GM19324 (cell line): Measurements from ENCODE around the gene RAP1B.
A peak's percentile ranks its signal among the peaks of the same experiment; 100 is the strongest.

Experiments used
- ATAC-seq: cut with Tn5 transposase; IDR thresholded peaks from one replicate; pipeline ENCODE4 v1.9.1; 2021; ENCODE audit warnings: mild to moderate bottlenecking, moderate library complexity; ENCODE audit not compliant: unreplicated experiment, low FRiP score

RAP1B gene

GRCh38 chr12:68610370-68611093 lies at the start of gene RAP1B:
Gene RAP1B, plus strand, starts transcription at chr12:68610899. Its CDS starts 37,826 bp downstream, at chr12:68648725.
- ATAC-seq = peak; percentile 90

- no peak for ATAC-seq
Observed at GRCh38 chr12:68561830-68562229, 48.9 kb upstream of the RAP1B start.

DNA sequence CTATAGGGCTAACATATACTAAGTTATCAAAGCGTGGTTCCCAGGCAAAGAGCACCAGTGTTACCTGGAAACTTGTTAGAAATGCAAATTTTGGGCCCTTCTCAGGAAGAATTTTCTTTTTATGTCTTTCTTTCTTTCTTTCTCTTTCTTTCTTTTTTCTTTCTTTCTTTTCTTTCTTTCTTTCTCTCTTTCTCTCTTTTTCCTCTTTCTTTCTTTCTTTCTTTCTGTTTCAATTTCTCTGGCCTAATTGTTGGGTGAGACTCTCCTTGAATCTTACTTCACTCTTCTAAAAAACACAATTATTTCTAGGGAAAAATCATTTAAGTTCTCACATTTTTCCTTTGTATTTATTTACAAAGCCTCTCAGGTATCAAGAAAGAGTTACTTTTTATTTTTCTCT lies 46.5 kb upstream of the RAP1B start:
- ATAC-seq = no peak

- no peak for ATAC-seq
Observed at GRCh38 chr12:68565391-68565903, 45.3 kb upstream of the RAP1B start.

DNA sequence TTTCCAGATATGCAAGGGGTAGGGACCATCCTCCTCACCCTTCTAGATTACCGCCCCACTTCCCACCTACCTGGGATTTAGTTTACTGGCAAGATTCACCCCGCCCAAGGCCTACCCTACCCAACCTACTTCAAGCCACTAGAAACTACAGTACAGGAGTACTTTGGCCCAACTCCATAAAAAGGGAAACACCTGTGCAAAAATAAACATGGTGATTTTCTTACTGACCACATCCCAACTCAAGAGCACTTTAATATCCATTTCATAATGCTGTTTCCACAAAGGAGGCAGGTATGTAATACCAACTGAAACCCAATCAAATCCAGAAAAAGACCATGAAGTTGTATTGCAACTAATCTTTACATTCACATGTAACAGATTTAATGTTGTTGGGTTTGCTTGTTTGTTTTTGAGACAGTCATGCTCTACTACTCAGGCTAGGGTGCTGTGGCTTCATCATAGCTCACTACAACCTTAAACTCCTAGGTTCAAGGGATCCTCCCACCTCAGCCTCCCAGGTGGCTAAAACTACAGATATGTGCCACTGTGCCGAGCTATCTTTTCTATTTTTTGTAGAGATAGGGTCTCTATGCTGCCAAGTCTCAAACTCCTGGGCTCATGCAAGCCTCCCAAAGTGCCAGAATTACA lies 41.7 kb upstream of the RAP1B start:
- no peak for ATAC-seq

- ATAC-seq = no peak
Observed at GRCh38 chr12:68572661-68573060, 38.0 kb upstream of the RAP1B start.

GRCh38 chr12:68573406-68573805 lies 37.3 kb upstream of the RAP1B start:
- no peak for ATAC-seq

GRCh38 chr12:68577949-68578348 lies 32.8 kb upstream of the RAP1B start:
- no peak for ATAC-seq

GRCh38 chr12:68578765-68579164 lies 31.9 kb upstream of the RAP1B start:
- no peak for ATAC-seq

DNA sequence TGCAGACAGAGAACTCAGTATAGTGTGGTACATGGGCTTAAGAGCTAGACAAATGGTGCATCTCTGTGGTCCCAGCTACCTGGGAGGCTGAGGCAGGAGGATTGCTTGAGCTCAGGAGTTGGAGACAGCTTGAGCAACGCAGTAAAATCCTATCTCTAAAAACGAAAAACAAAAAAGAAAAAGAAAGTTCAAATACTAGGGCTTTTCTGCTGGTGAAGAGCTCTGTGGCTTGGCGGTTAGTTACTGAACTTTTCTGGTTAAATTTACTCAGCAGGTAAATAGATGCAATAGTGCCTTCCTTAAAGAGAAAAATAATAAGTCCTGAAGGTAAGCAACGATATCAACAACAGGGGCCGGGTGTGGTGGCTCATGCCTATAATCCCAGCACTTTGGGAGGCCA lies 31.4 kb upstream of the RAP1B start:
- no peak for ATAC-seq

DNA sequence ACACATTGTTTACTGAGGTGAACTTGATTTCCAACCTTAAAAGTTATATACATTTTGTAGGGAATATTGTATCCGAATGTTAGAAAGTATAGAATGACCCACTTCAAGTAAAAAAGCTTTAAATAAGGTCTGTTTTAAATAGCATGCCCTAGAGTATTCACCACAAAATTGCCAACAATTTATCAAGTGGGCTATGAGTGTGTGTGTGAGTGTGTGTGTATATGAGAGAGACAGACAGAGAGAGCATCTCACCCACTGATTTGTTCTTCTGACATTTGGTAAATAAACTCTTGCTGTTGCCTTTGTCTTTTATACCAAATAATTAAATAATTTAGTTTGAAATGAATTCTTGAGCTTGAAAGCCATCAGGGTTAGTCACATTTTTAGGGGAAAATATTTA lies 29.8 kb upstream of the RAP1B start:
- no peak for ATAC-seq

- no peak for ATAC-seq
Observed at GRCh38 chr12:68581926-68582325, 28.8 kb upstream of the RAP1B start.

DNA sequence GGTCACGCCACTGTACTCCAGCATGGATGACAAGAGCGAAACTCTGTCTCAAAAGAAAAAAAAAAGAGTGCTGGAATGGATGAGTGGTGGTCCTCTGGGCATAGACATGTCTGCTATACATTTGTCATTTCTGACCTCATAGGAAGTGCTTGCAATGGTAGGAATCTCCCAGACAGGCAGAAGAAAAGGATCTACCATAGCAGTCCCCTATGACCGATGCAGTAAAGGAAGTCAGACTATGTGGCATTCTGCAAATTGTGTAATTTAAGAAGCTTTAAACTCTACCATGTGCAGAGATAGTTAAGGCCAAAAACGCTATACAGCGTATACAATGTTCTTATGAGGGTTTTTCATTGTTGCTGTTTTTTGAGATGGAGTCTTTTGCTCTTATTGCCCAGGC lies 24.7 kb upstream of the RAP1B start:
- ATAC-seq = no peak

- ATAC-seq = no peak
Observed at GRCh38 chr12:68587448-68587873, 23.2 kb upstream of the RAP1B start.

DNA sequence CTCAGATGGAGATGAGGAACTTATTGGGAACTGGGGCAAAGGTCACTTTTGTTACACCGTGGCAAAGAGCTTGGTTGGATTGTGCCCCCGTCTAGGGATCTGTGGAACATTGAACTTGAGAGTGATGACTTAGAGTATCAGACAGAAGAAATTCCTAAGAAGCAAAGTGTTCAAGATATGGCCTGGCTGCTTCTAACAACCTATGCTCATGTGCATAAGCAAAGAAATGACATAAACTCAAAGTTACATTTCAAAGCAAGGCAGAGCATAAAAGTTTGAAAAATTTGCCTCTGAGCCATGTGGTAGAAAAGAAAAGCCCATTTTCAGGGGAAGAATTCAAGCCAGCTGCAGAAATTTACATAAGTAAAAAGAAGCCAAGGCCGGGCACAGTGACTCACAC lies 21.5 kb upstream of the RAP1B start:
- no peak for ATAC-seq

DNA sequence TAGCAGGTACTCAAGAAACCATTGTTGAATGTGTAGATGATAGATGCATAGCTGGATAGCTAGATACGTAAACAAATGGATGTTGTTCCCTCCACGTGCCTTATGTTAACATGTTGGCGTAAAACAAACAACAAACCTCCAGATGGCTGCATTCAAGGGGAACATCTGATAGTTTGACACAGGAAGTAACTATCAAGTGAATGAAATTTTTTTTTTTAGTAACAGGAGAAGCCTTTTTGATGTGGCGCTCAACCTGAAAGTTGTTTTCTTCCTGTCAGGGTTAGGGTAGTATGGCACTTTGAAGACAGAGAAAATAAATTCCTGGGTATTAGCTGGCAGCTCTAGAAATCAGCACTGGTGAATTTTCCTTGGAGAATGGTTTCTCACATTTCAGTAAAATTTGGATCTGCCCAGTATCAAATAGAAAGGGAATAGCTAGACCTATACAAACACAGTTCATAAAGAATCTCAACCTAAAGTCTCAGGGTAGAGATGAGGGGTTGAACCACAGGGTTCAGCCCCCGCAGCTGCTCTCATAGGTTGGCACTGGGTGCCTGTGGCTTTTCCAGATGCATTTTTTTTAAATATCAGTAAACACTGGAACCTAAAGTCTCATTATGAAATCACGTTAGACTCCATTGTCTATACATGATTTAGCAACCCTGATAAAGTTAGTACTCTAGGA lies 18.8 kb upstream of the RAP1B start:
- ATAC-seq = no peak

- no peak for ATAC-seq
Observed at GRCh38 chr12:68595241-68595640, 15.5 kb upstream of the RAP1B start.

DNA sequence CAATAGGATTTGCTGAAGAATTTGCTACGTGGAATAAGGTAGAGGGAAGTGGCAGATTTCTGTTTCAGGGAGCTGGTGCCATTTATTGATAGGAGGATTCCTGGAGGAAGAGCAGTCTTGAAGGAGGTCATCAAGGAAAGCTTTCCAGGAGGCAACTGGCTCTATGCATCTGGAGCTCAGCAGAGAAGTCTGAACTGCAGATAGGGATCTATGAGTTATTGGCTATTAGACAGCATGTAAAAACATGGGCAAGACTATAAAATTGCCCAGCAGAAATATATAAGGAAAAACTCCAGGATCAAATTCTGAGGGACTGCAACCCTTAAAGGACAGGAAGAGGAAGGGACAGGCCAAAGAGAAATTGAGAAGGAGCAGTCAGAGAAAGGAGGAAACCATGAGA lies 8.9 kb upstream of the RAP1B start:
- ATAC-seq = no peak

GRCh38 chr12:68602720-68603119 lies 8.0 kb upstream of the RAP1B start:
- ATAC-seq = no peak

- ATAC-seq = no peak
Observed at GRCh38 chr12:68608191-68608590, 2.5 kb upstream of the RAP1B start.

DNA sequence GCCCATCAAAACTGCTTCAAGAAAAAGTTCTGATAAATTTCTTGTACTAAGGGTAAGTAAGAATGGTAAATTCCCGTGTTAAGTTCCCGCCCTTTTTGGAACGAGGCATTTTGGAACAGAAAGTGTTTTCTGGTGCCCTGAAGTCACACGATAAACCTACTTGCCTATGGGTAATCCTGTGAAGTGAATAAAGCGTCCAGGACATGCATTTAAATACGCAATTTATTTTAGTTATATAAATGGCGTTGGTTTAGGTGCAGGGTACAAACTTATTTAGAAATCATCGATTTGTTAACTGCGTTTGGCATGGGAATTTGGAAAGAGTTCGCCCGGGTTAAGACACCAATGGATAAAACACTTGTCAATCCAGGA lies 715 bp upstream of the RAP1B start:
- ATAC-seq = no peak
